WTC11 (cell line): Measurements from ENCODE around the gene MON2. TPM values are rescaled to one million over a fixed set of nuclear protein-coding genes. Genes with fewer than 3 reads are reported as not detected.

Experiments
- ATAC-seq: fragments of 200-7000 bp; cut with Tn5 transposase; 2 replicates; pipeline ENCODE4 v1.10.0; 2021; ENCODE audit warnings: mild to moderate bottlenecking, moderate library complexity
- CTCF ChIA-PET: fragments of 300-600 bp; sonication (Branson Sonifier 250); formaldehyde crosslinking; loops from one replicate; lab custom pipeline; 2021; ENCODE audit warnings: antibody characterized with exemption; lab: Charles Lee
- POLR2A ChIA-PET: fragments of 350-600 bp; sonication (Branson Sonifier 250); formaldehyde crosslinking; loops from one replicate; lab custom pipeline; 2021; ENCODE audit warnings: antibody characterized with exemption; lab: Charles Lee
- DNase-seq: peaks from one replicate; pipeline ENCODE4 v3.0.0; 2021; ENCODE audit warnings: low spot score
- H3K27ac Mint-ChIP-seq: 2 replicates; pipeline ENCODE4 v1.8.0; 2021; ENCODE audit warnings: mixed read lengths
- H3K27me3 Mint-ChIP-seq: 2 replicates; pipeline ENCODE4 v1.8.0; 2021; ENCODE audit warnings: low read depth, mild to moderate bottlenecking, moderate library complexity, mixed read lengths
- H3K36me3 Mint-ChIP-seq: 2 replicates; pipeline ENCODE4 v1.8.0; 2021; ENCODE audit warnings: mixed read lengths
- H3K4me1 Mint-ChIP-seq: 2 replicates; pipeline ENCODE4 v1.8.0; 2022; ENCODE audit warnings: mixed read lengths
- H3K4me3 Mint-ChIP-seq: 2 replicates; pipeline ENCODE4 v1.8.0; 2021; ENCODE audit warnings: mild to moderate bottlenecking, moderate library complexity, mixed read lengths
- H3K9me3 Mint-ChIP-seq: 2 replicates; pipeline ENCODE4 v1.8.0; 2021; ENCODE audit warnings: mixed read lengths
- ATF1 ChIP-seq: sonication (generic); formaldehyde crosslinking; IDR thresholded peaks from 2 replicates; pipeline ENCODE4 v1.8.1; 2023; ENCODE audit warnings: mild to moderate bottlenecking, moderate library complexity, missing genetic modification reagents
- ELF4 ChIP-seq: sonication (generic); formaldehyde crosslinking; IDR thresholded peaks from 2 replicates; pipeline ENCODE4 v1.8.1; 2022; ENCODE audit warnings: low read depth, mild to moderate bottlenecking, moderate library complexity, missing genetic modification reagents
- ETV6 ChIP-seq: sonication (generic); formaldehyde crosslinking; IDR thresholded peaks from 2 replicates; pipeline ENCODE4 v1.8.1; 2022; ENCODE audit warnings: mild to moderate bottlenecking, missing genetic modification reagents
- IRF2 ChIP-seq: sonication (generic); formaldehyde crosslinking; IDR thresholded peaks from 2 replicates; pipeline ENCODE4 v1.8.0; 2022; ENCODE audit warnings: low read depth, missing genetic modification reagents, borderline replicate concordance
- JAZF1 ChIP-seq: fragments of 250-450 bp; sonication (Bioruptor Pico); IDR thresholded peaks from 2 replicates; pipeline ENCODE4 v1.9.0; 2021; ENCODE audit warnings: moderate library complexity, mild to moderate bottlenecking, inconsistent platforms
- JUN ChIP-seq: sonication (generic); formaldehyde crosslinking; IDR thresholded peaks from 2 replicates; pipeline ENCODE4 v1.8.0; 2023; ENCODE audit warnings: mild to moderate bottlenecking, missing genetic modification reagents
- MXD4 ChIP-seq: fragments of 250-450 bp; sonication (Bioruptor Pico); IDR thresholded peaks from 2 replicates; pipeline ENCODE4 v1.8.0; 2021; ENCODE audit warnings: mild to moderate bottlenecking, moderate library complexity, borderline replicate concordance
- NR3C1 ChIP-seq: sonication (generic); formaldehyde crosslinking; conservative IDR thresholded peaks from 2 replicates; pipeline ENCODE4 v1.8.1; 2023; ENCODE audit warnings: low read depth, mild to moderate bottlenecking, missing genetic modification reagents
- SMAD3 ChIP-seq: sonication (generic); formaldehyde crosslinking; IDR thresholded peaks from 2 replicates; pipeline ENCODE4 v1.8.0; 2022; ENCODE audit warnings: missing genetic modification reagents, mild to moderate bottlenecking, borderline replicate concordance
- SP1 ChIP-seq: sonication (generic); formaldehyde crosslinking; conservative IDR thresholded peaks from 2 replicates; pipeline ENCODE4 v1.8.1; 2022; ENCODE audit warnings: missing genetic modification reagents
- TP53 ChIP-seq: sonication (generic); formaldehyde crosslinking; IDR thresholded peaks from 2 replicates; pipeline ENCODE4 v1.8.1; 2023; ENCODE audit warnings: mild to moderate bottlenecking, missing genetic modification reagents
- ZNF396 ChIP-seq: fragments of 250-450 bp; sonication (Bioruptor Pico); IDR thresholded peaks from 2 replicates; pipeline ENCODE4 v1.8.0; 2021; ENCODE audit warnings: mild to moderate bottlenecking, moderate library complexity, borderline replicate concordance
- ZNF416 ChIP-seq: fragments of 250-450 bp; sonication (Bioruptor Pico); IDR thresholded peaks from 2 replicates; pipeline ENCODE4 v1.9.0; 2021; ENCODE audit warnings: mild to moderate bottlenecking, inconsistent platforms
- ZNF671 ChIP-seq: fragments of 250-450 bp; sonication (Bioruptor Pico); IDR thresholded peaks from 2 replicates; pipeline ENCODE4 v1.8.0; 2021; ENCODE audit warnings: mild to moderate bottlenecking
- total RNA-seq: library from RNA; stranded (reverse); gene quantifications from 3 replicates; pipeline ENCODE4 v1.2.3, GENCODE V29; 2021
- TF ChIP-seq, protein P1 (sequence below): sonication (generic); formaldehyde crosslinking; IDR thresholded peaks from 2 replicates; pipeline ENCODE4 v1.8.1; 2023; ENCODE audit warnings: mild to moderate bottlenecking, moderate library complexity, missing genetic modification reagents
- TF ChIP-seq, protein P2 (sequence below): sonication (generic); formaldehyde crosslinking; IDR thresholded peaks from 2 replicates; pipeline ENCODE4 v1.8.1; 2023; ENCODE audit warnings: mild to moderate bottlenecking, missing genetic modification reagents, moderate library complexity
- TF ChIP-seq, protein P3 (sequence below): sonication (generic); formaldehyde crosslinking; IDR thresholded peaks from 2 replicates; pipeline ENCODE4 v1.8.1; 2023; ENCODE audit warnings: mild to moderate bottlenecking, missing genetic modification reagents, borderline replicate concordance
- TF ChIP-seq, protein P4 (sequence below): fragments of 250-450 bp; sonication (Bioruptor Pico); IDR thresholded peaks from 2 replicates; pipeline ENCODE4 v2.1.2; 2022; ENCODE audit warnings: mild to moderate bottlenecking, moderate library complexity
- TF ChIP-seq, protein P5 (sequence below): sonication (generic); formaldehyde crosslinking; IDR thresholded peaks from 2 replicates; pipeline ENCODE4 v1.8.1; 2022; ENCODE audit warnings: mild to moderate bottlenecking, moderate library complexity, missing genetic modification reagents
- TF ChIP-seq, protein P6 (sequence below): sonication (generic); formaldehyde crosslinking; IDR thresholded peaks from 2 replicates; pipeline ENCODE4 v1.8.0; 2022; ENCODE audit warnings: mild to moderate bottlenecking, missing genetic modification reagents
- TF ChIP-seq, protein P7 (sequence below): sonication (generic); formaldehyde crosslinking; IDR thresholded peaks from 2 replicates; pipeline ENCODE4 v1.8.1; 2022; ENCODE audit warnings: low read depth, missing genetic modification reagents, borderline replicate concordance

Gene MON2
- total RNA-seq, 1 experiment from 2014 or later, result 25.8 TPM

DNA sequence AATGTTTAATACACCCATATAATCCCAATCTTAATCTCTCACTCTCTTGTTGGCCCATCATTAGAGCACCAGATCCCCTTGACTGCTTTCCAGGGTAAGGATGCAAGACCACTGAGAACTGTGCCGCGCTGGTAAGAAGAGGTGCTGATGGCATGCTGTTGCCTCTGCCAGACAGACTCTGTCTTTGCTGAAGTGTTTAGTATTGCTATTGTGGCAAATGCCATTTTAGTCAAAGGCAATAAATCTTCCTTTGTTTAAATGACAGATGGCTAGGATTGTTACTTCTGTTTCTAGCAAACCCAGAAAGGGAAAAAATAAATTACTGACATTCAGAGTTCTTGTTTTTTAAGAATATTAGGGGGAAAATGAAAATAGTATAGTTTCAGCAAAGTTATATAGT, 152.3 kb downstream of the MON2 start (continued):
- TF ChIP-seq, protein P1, sequence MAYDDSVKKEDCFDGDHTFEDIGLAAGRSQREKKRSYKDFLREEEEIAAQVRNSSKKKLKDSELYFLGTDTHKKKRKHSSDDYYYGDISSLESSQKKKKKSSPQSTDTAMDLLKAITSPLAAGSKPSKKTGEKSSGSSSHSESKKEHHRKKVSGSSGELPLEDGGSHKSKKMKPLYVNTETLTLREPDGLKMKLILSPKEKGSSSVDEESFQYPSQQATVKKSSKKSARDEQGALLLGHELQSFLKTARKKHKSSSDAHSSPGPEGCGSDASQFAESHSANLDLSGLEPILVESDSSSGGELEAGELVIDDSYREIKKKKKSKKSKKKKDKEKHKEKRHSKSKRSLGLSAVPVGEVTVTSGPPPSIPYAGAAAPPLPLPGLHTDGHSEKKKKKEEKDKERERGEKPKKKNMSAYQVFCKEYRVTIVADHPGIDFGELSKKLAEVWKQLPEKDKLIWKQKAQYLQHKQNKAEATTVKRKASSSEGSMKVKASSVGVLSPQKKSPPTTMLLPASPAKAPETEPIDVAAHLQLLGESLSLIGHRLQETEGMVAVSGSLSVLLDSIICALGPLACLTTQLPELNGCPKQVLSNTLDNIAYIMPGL (CRISPR knock-in tag), result no peak
- TF ChIP-seq ELF4 (no peak), ATF1 (no peak), ETV6 (CRISPR knock-in tag) (no peak), JAZF1 (CRISPR knock-in tag) (no peak), NR3C1 (CRISPR knock-in tag) (no peak), ZNF416 (no peak)
- TF ChIP-seq, protein P2, sequence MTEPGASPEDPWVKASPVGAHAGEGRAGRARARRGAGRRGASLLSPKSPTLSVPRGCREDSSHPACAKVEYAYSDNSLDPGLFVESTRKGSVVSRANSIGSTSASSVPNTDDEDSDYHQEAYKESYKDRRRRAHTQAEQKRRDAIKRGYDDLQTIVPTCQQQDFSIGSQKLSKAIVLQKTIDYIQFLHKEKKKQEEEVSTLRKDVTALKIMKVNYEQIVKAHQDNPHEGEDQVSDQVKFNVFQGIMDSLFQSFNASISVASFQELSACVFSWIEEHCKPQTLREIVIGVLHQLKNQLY, result no peak

DNA sequence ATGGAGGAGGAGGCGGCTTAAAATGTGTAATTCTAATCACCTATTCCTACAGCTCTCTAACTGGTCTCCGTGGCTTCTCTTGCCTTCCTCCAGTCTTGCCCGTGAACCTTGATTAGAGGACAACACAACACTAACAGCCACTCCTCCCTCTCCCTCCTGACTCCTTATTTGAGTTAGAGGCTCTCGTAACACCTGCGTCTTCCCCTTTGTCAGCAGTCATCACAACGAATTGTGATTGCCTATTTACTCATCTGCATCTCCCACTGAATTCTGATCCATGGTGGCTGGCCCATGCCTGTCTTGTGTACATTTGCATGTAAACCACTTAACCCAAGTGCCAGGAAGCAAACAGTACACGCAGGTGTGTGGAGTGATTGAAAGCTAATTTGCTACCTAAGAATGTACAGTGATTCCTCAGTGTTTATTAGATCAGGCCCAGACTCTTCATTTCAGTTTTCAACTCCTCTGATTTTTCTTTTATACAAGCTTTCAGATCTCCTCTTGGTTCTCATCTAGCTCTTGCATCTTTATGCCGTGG, 154.5 kb downstream of the MON2 start:
- CTCF ChIA-PET, result no interaction called here
- H3K9me3 Mint-ChIP-seq, result no peaks in the 10 kb centered on the region
- TF ChIP-seq ZNF671 (CRISPR knock-in tag) (no peak), TP53 (CRISPR knock-in tag) (no peak), ZNF396 (CRISPR knock-in tag) (no peak), SMAD3 (CRISPR knock-in tag) (no peak), MXD4 (CRISPR knock-in tag) (no peak), SP1 (CRISPR knock-in tag) (no peak), IRF2 (CRISPR knock-in tag) (no peak), JUN (no peak)
- TF ChIP-seq, protein P3, sequence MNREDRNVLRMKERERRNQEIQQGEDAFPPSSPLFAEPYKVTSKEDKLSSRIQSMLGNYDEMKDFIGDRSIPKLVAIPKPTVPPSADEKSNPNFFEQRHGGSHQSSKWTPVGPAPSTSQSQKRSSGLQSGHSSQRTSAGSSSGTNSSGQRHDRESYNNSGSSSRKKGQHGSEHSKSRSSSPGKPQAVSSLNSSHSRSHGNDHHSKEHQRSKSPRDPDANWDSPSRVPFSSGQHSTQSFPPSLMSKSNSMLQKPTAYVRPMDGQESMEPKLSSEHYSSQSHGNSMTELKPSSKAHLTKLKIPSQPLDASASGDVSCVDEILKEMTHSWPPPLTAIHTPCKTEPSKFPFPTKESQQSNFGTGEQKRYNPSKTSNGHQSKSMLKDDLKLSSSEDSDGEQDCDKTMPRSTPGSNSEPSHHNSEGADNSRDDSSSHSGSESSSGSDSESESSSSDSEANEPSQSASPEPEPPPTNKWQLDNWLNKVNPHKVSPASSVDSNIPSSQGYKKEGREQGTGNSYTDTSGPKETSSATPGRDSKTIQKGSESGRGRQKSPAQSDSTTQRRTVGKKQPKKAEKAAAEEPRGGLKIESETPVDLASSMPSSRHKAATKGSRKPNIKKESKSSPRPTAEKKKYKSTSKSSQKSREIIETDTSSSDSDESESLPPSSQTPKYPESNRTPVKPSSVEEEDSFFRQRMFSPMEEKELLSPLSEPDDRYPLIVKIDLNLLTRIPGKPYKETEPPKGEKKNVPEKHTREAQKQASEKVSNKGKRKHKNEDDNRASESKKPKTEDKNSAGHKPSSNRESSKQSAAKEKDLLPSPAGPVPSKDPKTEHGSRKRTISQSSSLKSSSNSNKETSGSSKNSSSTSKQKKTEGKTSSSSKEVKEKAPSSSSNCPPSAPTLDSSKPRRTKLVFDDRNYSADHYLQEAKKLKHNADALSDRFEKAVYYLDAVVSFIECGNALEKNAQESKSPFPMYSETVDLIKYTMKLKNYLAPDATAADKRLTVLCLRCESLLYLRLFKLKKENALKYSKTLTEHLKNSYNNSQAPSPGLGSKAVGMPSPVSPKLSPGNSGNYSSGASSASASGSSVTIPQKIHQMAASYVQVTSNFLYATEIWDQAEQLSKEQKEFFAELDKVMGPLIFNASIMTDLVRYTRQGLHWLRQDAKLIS (CRISPR knock-in tag), result no peak
- TF ChIP-seq, protein P4, sequence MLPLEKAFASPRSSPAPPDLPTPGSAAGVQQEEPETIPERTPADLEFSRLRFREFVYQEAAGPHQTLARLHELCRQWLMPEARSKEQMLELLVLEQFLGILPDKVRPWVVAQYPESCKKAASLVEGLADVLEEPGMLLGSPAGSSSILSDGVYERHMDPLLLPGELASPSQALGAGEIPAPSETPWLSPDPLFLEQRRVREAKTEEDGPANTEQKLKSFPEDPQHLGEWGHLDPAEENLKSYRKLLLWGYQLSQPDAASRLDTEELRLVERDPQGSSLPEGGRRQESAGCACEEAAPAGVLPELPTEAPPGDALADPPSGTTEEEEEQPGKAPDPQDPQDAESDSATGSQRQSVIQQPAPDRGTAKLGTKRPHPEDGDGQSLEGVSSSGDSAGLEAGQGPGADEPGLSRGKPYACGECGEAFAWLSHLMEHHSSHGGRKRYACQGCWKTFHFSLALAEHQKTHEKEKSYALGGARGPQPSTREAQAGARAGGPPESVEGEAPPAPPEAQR, result no peak
- TF ChIP-seq, protein P5, sequence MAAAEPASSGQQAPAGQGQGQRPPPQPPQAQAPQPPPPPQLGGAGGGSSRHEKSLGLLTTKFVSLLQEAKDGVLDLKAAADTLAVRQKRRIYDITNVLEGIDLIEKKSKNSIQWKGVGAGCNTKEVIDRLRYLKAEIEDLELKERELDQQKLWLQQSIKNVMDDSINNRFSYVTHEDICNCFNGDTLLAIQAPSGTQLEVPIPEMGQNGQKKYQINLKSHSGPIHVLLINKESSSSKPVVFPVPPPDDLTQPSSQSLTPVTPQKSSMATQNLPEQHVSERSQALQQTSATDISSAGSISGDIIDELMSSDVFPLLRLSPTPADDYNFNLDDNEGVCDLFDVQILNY (CRISPR knock-in tag), result no peak
- TF ChIP-seq, protein P6, sequence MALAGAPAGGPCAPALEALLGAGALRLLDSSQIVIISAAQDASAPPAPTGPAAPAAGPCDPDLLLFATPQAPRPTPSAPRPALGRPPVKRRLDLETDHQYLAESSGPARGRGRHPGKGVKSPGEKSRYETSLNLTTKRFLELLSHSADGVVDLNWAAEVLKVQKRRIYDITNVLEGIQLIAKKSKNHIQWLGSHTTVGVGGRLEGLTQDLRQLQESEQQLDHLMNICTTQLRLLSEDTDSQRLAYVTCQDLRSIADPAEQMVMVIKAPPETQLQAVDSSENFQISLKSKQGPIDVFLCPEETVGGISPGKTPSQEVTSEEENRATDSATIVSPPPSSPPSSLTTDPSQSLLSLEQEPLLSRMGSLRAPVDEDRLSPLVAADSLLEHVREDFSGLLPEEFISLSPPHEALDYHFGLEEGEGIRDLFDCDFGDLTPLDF (CRISPR knock-in tag), result no peak
- TF ChIP-seq, protein P7, sequence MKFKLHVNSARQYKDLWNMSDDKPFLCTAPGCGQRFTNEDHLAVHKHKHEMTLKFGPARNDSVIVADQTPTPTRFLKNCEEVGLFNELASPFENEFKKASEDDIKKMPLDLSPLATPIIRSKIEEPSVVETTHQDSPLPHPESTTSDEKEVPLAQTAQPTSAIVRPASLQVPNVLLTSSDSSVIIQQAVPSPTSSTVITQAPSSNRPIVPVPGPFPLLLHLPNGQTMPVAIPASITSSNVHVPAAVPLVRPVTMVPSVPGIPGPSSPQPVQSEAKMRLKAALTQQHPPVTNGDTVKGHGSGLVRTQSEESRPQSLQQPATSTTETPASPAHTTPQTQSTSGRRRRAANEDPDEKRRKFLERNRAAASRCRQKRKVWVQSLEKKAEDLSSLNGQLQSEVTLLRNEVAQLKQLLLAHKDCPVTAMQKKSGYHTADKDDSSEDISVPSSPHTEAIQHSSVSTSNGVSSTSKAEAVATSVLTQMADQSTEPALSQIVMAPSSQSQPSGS, result no peak
- H3K27ac Mint-ChIP-seq, result no peak overlapping the region
- no peak overlapping the region for H3K4me3 Mint-ChIP-seq
- no peaks in the 10 kb centered on the region for H3K36me3 Mint-ChIP-seq
- no peak for ATAC-seq
- no peak for DNase-seq
- peaks cover 3% of the 10 kb centered on the region for H3K27me3 Mint-ChIP-seq
- POLR2A ChIA-PET, result no interaction called here
- peaks cover 30% of the 10 kb centered on the region for H3K4me1 Mint-ChIP-seq
